Measurements from ENCODE around the gene RPL18A.

RPL18A gene

DNA sequence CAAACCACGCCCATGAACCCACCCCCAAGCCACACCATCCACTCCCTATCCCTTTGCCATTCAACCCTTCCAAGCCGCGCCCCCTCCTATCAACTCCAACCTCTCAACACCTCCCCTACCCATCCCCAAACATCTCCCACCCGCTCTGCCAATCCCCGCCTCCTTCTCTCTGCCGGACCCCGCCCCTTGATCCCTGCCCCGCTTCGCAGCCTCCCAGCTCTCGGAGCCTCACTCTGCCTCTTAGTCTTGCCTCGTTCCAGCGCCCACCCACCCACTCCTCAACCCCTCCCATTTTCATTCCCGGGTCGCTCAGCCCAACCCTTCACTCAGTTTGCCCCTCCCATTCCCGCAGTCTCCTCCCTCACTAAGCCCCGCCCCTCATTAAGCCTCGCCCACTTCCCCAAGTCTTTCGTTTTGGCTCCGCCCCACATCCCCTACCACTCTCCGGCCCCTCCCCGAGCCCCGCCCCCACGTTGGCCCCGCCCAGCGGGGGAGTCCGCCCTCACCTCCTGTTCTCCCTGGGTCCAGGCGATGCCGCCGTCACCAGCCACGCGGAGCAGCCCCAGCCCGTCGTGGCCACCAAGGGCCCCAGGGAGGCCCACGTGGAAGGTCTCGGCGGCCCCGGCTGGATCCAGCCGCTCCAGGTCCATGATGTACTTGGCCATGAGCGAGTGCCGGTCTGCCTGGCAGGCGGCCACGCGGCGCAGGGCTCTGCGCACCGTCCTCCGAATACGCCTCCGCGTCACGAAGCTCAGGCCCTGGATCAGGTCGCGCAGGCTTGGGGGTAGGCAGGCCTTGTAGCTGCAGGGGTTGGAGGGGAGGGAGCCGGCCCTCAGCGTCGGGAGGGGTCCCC lies 17.7 kb upstream of the RPL18A start:
- H2AFZ ChIP-seq (ENCODE audit: low read depth, low read length) = no peak overlapping the region
- no peak overlapping the region for H3K4me2 ChIP-seq (ENCODE audit: insufficient read depth, low read length)

DNA sequence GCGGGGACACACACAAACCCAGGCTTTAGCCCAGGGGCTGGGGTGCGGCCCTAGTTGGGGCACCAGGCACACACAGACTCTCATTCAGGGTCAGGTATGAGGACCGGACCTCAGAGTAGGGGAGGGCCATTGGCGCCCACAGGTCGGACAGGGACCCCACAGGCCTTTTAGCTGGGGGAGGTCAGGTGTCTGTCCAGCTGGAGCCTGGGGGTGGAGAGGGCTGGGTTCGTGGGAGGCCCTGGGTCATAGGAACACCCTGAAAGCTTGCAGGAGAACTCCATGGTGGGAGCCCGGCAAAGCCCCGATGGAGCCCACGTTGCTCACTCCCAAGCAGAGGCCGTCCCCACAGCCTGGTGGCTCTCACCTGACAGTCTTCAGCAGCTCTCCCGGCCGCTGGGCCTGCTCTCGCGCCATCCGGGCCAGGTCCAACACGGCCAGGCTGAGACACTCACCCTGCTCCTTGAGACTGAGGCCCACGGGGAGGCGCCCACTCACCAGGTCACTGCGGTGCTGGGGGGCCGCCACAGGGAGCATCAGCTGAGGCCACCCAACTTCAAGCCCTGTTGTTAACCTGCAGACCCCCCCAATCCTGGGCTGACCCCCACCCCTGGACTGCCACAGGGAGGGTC lies 16.9 kb upstream of the RPL18A start:
- TF ChIP-seq, protein P1, sequence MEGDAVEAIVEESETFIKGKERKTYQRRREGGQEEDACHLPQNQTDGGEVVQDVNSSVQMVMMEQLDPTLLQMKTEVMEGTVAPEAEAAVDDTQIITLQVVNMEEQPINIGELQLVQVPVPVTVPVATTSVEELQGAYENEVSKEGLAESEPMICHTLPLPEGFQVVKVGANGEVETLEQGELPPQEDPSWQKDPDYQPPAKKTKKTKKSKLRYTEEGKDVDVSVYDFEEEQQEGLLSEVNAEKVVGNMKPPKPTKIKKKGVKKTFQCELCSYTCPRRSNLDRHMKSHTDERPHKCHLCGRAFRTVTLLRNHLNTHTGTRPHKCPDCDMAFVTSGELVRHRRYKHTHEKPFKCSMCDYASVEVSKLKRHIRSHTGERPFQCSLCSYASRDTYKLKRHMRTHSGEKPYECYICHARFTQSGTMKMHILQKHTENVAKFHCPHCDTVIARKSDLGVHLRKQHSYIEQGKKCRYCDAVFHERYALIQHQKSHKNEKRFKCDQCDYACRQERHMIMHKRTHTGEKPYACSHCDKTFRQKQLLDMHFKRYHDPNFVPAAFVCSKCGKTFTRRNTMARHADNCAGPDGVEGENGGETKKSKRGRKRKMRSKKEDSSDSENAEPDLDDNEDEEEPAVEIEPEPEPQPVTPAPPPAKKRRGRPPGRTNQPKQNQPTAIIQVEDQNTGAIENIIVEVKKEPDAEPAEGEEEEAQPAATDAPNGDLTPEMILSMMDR (IDR thresholded peaks at IDR 0.05; ENCODE audit: borderline replicate concordance, extremely low read depth, low read length, poor library complexity, severe bottlenecking) = no peak
- TF ChIP-seq EZH2 (IDR thresholded peaks at IDR 0.05; ENCODE audit: borderline replicate concordance, low read depth, low read length, severe bottlenecking) = no peak
- DNase-seq (no peak), ATAC-seq (ENCODE audit: insufficient read depth, low read depth) (no peak)
- H3K36me3 ChIP-seq (ENCODE audit: insufficient read depth, low read length) = 0 out of 2 replicates have a peak, but pooled peaks cover 6% of the 10 kb centered on the region
- H3K4me1 ChIP-seq (ENCODE audit: insufficient read depth, low read length) = peaks cover 12% of the 10 kb centered on the region
- H3K27me3 ChIP-seq (ENCODE audit: insufficient read depth, low read length, poor library complexity) = no peaks in the 10 kb centered on the region
- no peak overlapping the region for H3K27ac ChIP-seq (ENCODE audit: low read length)
- H4K20me1 ChIP-seq (ENCODE audit: insufficient read depth, low read length) = no peaks in the 10 kb centered on the region
- H3K9me3 ChIP-seq (ENCODE audit: insufficient read depth, low read length, severe bottlenecking) = no peaks in the 10 kb centered on the region
- H3K79me2 ChIP-seq (ENCODE audit: insufficient read depth, low read length) = 0 out of 2 replicates have a peak, but pooled peaks cover 4% of the 10 kb centered on the region
- H2AFZ ChIP-seq (ENCODE audit: low read depth, low read length) = no peak overlapping the region
- no peak overlapping the region for H3K4me2 ChIP-seq (ENCODE audit: insufficient read depth, low read length)
- H3K4me3 ChIP-seq (ENCODE audit: low read depth in 1 of 2, low read length in 2 of 2) = no peak overlapping the region
- no peak overlapping the region for H3K9ac ChIP-seq (ENCODE audit: low read depth, low read length)

More for the DNA sequence above, 17.7 kb upstream of the RPL18A start:
- Histone ChIP-seq H3K36me3 (ENCODE audit: insufficient read depth, low read length) (0 out of 2 replicates have a peak, but pooled peaks cover 6% of the 10 kb centered on the region), H3K27ac (ENCODE audit: low read length) (no peak overlapping the region), H3K4me1 (ENCODE audit: insufficient read depth, low read length) (peaks cover 5% of the 10 kb centered on the region; the same call in 1 of the 2 replicates), H3K27me3 (ENCODE audit: insufficient read depth, low read length, poor library complexity) (no peaks in the 10 kb centered on the region), H3K4me3 (ENCODE audit: low read depth in 1 of 2, low read length in 2 of 2) (no peak overlapping the region), H3K79me2 (ENCODE audit: insufficient read depth, low read length) (0 out of 2 replicates have a peak, but pooled peaks cover 3% of the 10 kb centered on the region), H3K9ac (ENCODE audit: low read depth, low read length) (no peak overlapping the region), H4K20me1 (ENCODE audit: insufficient read depth, low read length) (no peaks in the 10 kb centered on the region), H3K9me3 (ENCODE audit: insufficient read depth, low read length, severe bottlenecking) (no peaks in the 10 kb centered on the region)
- DNase-seq (peak; percentile 57), ATAC-seq (ENCODE audit: insufficient read depth, low read depth) (peak; percentile 58)
- TF ChIP-seq, protein P1 (IDR thresholded peaks at IDR 0.05; ENCODE audit: borderline replicate concordance, extremely low read depth, low read length, poor library complexity, severe bottlenecking) = no peak
- no peak for TF ChIP-seq EZH2 (IDR thresholded peaks at IDR 0.05; ENCODE audit: borderline replicate concordance, low read depth, low read length, severe bottlenecking)

DNA sequence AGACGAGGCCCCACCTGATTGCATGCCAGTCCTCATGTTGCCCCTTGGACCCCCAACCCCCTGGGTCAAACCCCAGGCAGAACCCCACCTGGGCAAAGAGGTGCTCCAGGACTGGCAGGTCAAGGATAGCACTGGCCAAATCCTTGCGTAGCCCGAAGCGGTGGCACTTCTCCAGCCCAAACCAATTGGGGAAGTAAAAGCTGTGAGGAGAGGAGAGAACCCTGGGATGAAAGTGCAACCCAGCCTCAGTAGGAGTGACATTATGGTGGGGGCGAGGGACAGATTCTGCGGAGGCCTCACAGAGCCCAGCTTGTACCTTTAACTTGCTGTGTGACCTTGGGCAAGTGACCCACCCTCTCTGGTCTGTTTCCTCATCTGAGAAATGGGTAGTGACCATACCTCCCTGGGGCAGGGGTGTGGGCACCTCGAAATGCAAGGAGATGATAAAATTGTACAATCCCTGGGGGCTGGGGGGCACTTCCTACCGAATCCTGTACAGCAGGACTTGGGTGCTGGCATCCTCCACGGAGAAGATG lies 16.4 kb upstream of the RPL18A start:
- ATAC-seq (ENCODE audit: insufficient read depth, low read depth) (no peak), DNase-seq (no peak)
- no peaks in the 10 kb centered on the region for H3K9me3 ChIP-seq (ENCODE audit: insufficient read depth, low read length, severe bottlenecking)
- H3K27ac ChIP-seq (ENCODE audit: low read length) = no peak overlapping the region
- no peak overlapping the region for H3K4me2 ChIP-seq (ENCODE audit: insufficient read depth, low read length)
- no peak overlapping the region for H3K4me3 ChIP-seq (ENCODE audit: low read depth in 1 of 2, low read length in 2 of 2)
- H3K79me2 ChIP-seq (ENCODE audit: insufficient read depth, low read length) = 0 out of 2 replicates have a peak, but pooled peaks cover 4% of the 10 kb centered on the region
- no peaks in the 10 kb centered on the region for H4K20me1 ChIP-seq (ENCODE audit: insufficient read depth, low read length)
- no peaks in the 10 kb centered on the region for H3K27me3 ChIP-seq (ENCODE audit: insufficient read depth, low read length, poor library complexity)
- no peak overlapping the region for H2AFZ ChIP-seq (ENCODE audit: low read depth, low read length)
- no peak overlapping the region for H3K9ac ChIP-seq (ENCODE audit: low read depth, low read length)
- peaks cover 17% of the 10 kb centered on the region for H3K4me1 ChIP-seq (ENCODE audit: insufficient read depth, low read length)
- 0 out of 2 replicates have a peak, but pooled peaks cover 6% of the 10 kb centered on the region for H3K36me3 ChIP-seq (ENCODE audit: insufficient read depth, low read length)
- TF ChIP-seq, protein P1 (IDR thresholded peaks at IDR 0.05; ENCODE audit: borderline replicate concordance, extremely low read depth, low read length, poor library complexity, severe bottlenecking) = no peak
- no peak for TF ChIP-seq EZH2 (IDR thresholded peaks at IDR 0.05; ENCODE audit: borderline replicate concordance, low read depth, low read length, severe bottlenecking)

Data from DND-41 (cell line).